ENCODE data around the gene RETSAT. TPM values are rescaled to one million over a fixed set of nuclear protein-coding genes. Genes with fewer than 3 reads are reported as not detected.
"Not testable (repeated sequence)": the region's sequence is repeated elsewhere in the genome, so short reads cannot be mapped to it uniquely, and the experiment has no call there.

RETSAT gene
- total RNA-seq, 1 donor from 2014 or later = 17.1 TPM

- intact Hi-C loops (cut with micrococcal nuclease) = no loop called here
- Mint-ChIP-seq H3K9me3 (peaks cover 3% of the 10 kb centered on the region), H3K27ac (no peak overlapping the region), H3K4me1 (no peaks in the 10 kb centered on the region), H3K36me3 (ENCODE audit: low read depth) (peaks cover 21% of the 10 kb centered on the region), H3K27me3 (no peaks in the 10 kb centered on the region), H3K4me3 (no peak overlapping the region)
- ChIA-PET POLR2A (interaction anchor here (0.6 to 1.9 kb wide), 2 partner anchors 15 to 23 kb away, joined by 3 to 6 read pairs; partner anchors contain the start of genes ELMOD3 and RETSAT), CTCF (interaction anchor here (1.8 kb wide), 1 partner anchor 23 kb away, joined by 4 read pairs; no protein-coding TSS in a partner anchor)
- no peak for TF ChIP-seq CTCF (IDR thresholded peaks at IDR 0.05)
- no peak for ATAC-seq (ENCODE audit: low read depth)
- DNase-seq = no peak
Observed at GRCh38 chr2:85369500-85369899, 15.2 kb upstream of the RETSAT start.

- ATAC-seq (ENCODE audit: low read depth) (no peak), DNase-seq (no peak)
- Mint-ChIP-seq H3K4me3 (no peak overlapping the region), H3K27ac (no peak overlapping the region), H3K9me3 (peaks cover 2% of the 10 kb centered on the region), H3K4me1 (no peaks in the 10 kb centered on the region), H3K36me3 (ENCODE audit: low read depth) (peaks cover 19% of the 10 kb centered on the region), H3K27me3 (no peaks in the 10 kb centered on the region)
- TF ChIP-seq CTCF (IDR thresholded peaks at IDR 0.05) = no peak
- intact Hi-C loops (cut with micrococcal nuclease) = no loop called here
- ChIA-PET CTCF (interaction anchor here (1.8 kb wide), 1 partner anchor 23 kb away, joined by 4 read pairs; no protein-coding TSS in a partner anchor), POLR2A (interaction anchor here (1.9 kb wide), 1 partner anchor 14 kb away, joined by 6 read pairs; the partner anchor contains the start of genes ELMOD3 and RETSAT)
Observed at GRCh38 chr2:85368921-85369320, 14.6 kb upstream of the RETSAT start.

- no peaks in the 10 kb centered on the region for H3K27me3 Mint-ChIP-seq
Observed at GRCh38 chr2:85367180-85367579, 12.9 kb upstream of the RETSAT start.

GRCh38 chr2:85362653-85363387 lies 8.5 kb upstream of the RETSAT start:
- H3K27me3 Mint-ChIP-seq; DNase-seq; CTCF ChIA-PET; H3K4me1 Mint-ChIP-seq; POLR2A ChIA-PET; intact Hi-C loops (cut with micrococcal nuclease); H3K27ac Mint-ChIP-seq; ATAC-seq (ENCODE audit: low read depth); H3K4me3 Mint-ChIP-seq; H3K9me3 Mint-ChIP-seq: not testable (repeated sequence)
- H3K36me3 Mint-ChIP-seq (ENCODE audit: low read depth) = peaks cover 46% of the 10 kb centered on the region

More at GRCh38 chr2:85367180-85367579, 12.9 kb upstream of the RETSAT start:
- DNase-seq = no peak
- H3K36me3 Mint-ChIP-seq (ENCODE audit: low read depth) = peaks cover 25% of the 10 kb centered on the region
- TF ChIP-seq CTCF (IDR thresholded peaks at IDR 0.05) = no peak
- no peak overlapping the region for H3K27ac Mint-ChIP-seq
- intact Hi-C loops (cut with micrococcal nuclease) = no loop called here
- ChIA-PET POLR2A (no interaction called here), CTCF (no interaction called here)
- no peaks in the 10 kb centered on the region for H3K9me3 Mint-ChIP-seq
- no peak for ATAC-seq (ENCODE audit: low read depth)
- no peak overlapping the region for H3K4me3 Mint-ChIP-seq
- H3K4me1 Mint-ChIP-seq = no peaks in the 10 kb centered on the region

GRCh38 chr2:85357736-85358135 lies 3.4 kb upstream of the RETSAT start:
- DNase-seq (no peak), ATAC-seq (ENCODE audit: low read depth) (no peak)
- no peak overlapping the region for H3K4me3 Mint-ChIP-seq
- CTCF ChIA-PET = no interaction called here
- peaks cover 48% of the 10 kb centered on the region for H3K36me3 Mint-ChIP-seq (ENCODE audit: low read depth)
- POLR2A ChIA-PET = interaction anchor here (0.6 to 1.8 kb wide), 4 partner anchors 24 to 543 kb away, joined by 3 to 10 read pairs (median 3); partner anchors contain the start of genes MAT2A and SH2D6
- H3K27ac Mint-ChIP-seq = no peak overlapping the region
- peaks cover 46% of the 10 kb centered on the region for H3K4me1 Mint-ChIP-seq
- H3K9me3 Mint-ChIP-seq = no peaks in the 10 kb centered on the region
- no peaks in the 10 kb centered on the region for H3K27me3 Mint-ChIP-seq
- no peak for TF ChIP-seq CTCF (IDR thresholded peaks at IDR 0.05)
- intact Hi-C loops (cut with micrococcal nuclease) = no loop called here

All from activated B cell treated with CpG ODN at 0.5 μM for 24 hours (primary cell).